Activated naive CD4-positive, alpha-beta T cell treated with anti-CD3 and anti-CD28 coated beads, Interleukin-2, amount 50 U/mL, for 72 hours (primary cell): ENCODE results near the gene PIP4K2C. TPM values are rescaled to one million over a fixed set of nuclear protein-coding genes. Genes with fewer than 3 reads are reported as not detected.
A peak's percentile ranks its signal among the peaks of the same experiment; 100 is the strongest.
"Not testable (repeated sequence)": the region's sequence is repeated elsewhere in the genome, so short reads cannot be mapped to it uniquely, and the experiment has no call there.

Experiments
- ATAC-seq, 2 donors: fragments of 150-1000 bp; cut with Tn5 transposase; 2 replicates each; pipeline ENCODE4 v1.10.0; 2021; ENCODE audit warnings: mild to moderate bottlenecking in 2 of 2, moderate library complexity in 2 of 2
- DNase-seq, 2 donors: peaks; one replicate each; pipeline ENCODE4 v3.0.0; 2021 to 2022; ENCODE audit warnings: low spot score in 2 of 2
- H3K27ac Mint-ChIP-seq, 2 donors: one replicate each; pipeline ENCODE4 v1.8.0; 2022; ENCODE audit warnings: mild to moderate bottlenecking in 2 of 2, mixed read lengths in 2 of 2
- H3K36me3 Mint-ChIP-seq, 2 donors: one replicate each; pipeline ENCODE4 v1.8.0; 2022; ENCODE audit warnings: mixed read lengths in 2 of 2
- H3K9me3 Mint-ChIP-seq, 2 donors: one replicate each; pipeline ENCODE4 v1.8.0; 2022; ENCODE audit warnings: mixed read lengths in 2 of 2
- total RNA-seq, 2 donors: library from RNA; stranded (reverse); gene quantifications; one replicate each; pipeline ENCODE4 v1.2.3, GENCODE V29; 2022

The PIP4K2C gene
- total RNA-seq, 2 donors from 2014 or later: 13.8 to 43.7 TPM

GRCh38 chr12:57552835-57553313 is 38.1 kb upstream of the PIP4K2C start:
- Mint-ChIP-seq H3K27ac (no peak overlapping the region), H3K36me3 (no peaks in the 10 kb centered on the region), H3K9me3 (no peaks in the 10 kb centered on the region)
- ATAC-seq (no peak), DNase-seq (no peak)

- DNase-seq (no peak), ATAC-seq (no peak)
- H3K27ac Mint-ChIP-seq: no peak overlapping the region
- H3K36me3 Mint-ChIP-seq: no peaks in the 10 kb centered on the region
- H3K9me3 Mint-ChIP-seq: no peaks in the 10 kb centered on the region
Measured at GRCh38 chr12:57553343-57554202, 37.4 kb upstream of the PIP4K2C start.

GRCh38 chr12:57554453-57554852 is 36.5 kb upstream of the PIP4K2C start:
- H3K36me3 Mint-ChIP-seq: no peaks in the 10 kb centered on the region
- H3K27ac Mint-ChIP-seq: no peak overlapping the region
- no peak for ATAC-seq
- H3K9me3 Mint-ChIP-seq: no peaks in the 10 kb centered on the region
- DNase-seq: no peak

GRCh38 chr12:57554897-57555296 is 36.1 kb upstream of the PIP4K2C start:
- DNase-seq (no peak), ATAC-seq (no peak)
- H3K36me3 Mint-ChIP-seq: no peaks in the 10 kb centered on the region
- H3K9me3 Mint-ChIP-seq: no peaks in the 10 kb centered on the region
- H3K27ac Mint-ChIP-seq: no peak overlapping the region

- Mint-ChIP-seq H3K27ac (no peak overlapping the region), H3K9me3 (no peaks in the 10 kb centered on the region), H3K36me3 (no peaks in the 10 kb centered on the region)
- no peak for DNase-seq
- ATAC-seq: no peak
Measured at GRCh38 chr12:57558864-57559263, 32.1 kb upstream of the PIP4K2C start.

GRCh38 chr12:57560516-57560915 is 30.5 kb upstream of the PIP4K2C start:
- no peaks in the 10 kb centered on the region for H3K36me3 Mint-ChIP-seq

GRCh38 chr12:57561117-57561516 is 29.9 kb upstream of the PIP4K2C start:
- not testable (repeated sequence) for ATAC-seq, H3K36me3 Mint-ChIP-seq, H3K9me3 Mint-ChIP-seq, H3K27ac Mint-ChIP-seq, DNase-seq

More at GRCh38 chr12:57560516-57560915, 30.5 kb upstream of the PIP4K2C start:
- Mint-ChIP-seq H3K9me3 (no peaks in the 10 kb centered on the region), H3K27ac (no peak overlapping the region)
- DNase-seq (no peak), ATAC-seq (no peak)

GRCh38 chr12:57563358-57563757 is 27.6 kb upstream of the PIP4K2C start:
- Mint-ChIP-seq H3K36me3 (no peaks in the 10 kb centered on the region), H3K27ac (no peak overlapping the region), H3K9me3 (no peaks in the 10 kb centered on the region)
- DNase-seq (no peak), ATAC-seq (no peak)

- no peak overlapping the region for H3K27ac Mint-ChIP-seq
- ATAC-seq: no peak
- H3K9me3 Mint-ChIP-seq: no peaks in the 10 kb centered on the region
- H3K36me3 Mint-ChIP-seq: no peaks in the 10 kb centered on the region
- DNase-seq: no peak
Measured at GRCh38 chr12:57564178-57564740, 26.7 kb upstream of the PIP4K2C start.

- DNase-seq (no peak), ATAC-seq (no peak)
- Mint-ChIP-seq H3K36me3 (no peaks in the 10 kb centered on the region), H3K9me3 (no peaks in the 10 kb centered on the region), H3K27ac (no peak overlapping the region)
Measured at GRCh38 chr12:57568838-57569237, 22.2 kb upstream of the PIP4K2C start.

GRCh38 chr12:57569858-57570257 is 21.1 kb upstream of the PIP4K2C start:
- no peak overlapping the region for H3K27ac Mint-ChIP-seq
- no peak for DNase-seq
- no peaks in the 10 kb centered on the region for H3K36me3 Mint-ChIP-seq
- no peak for ATAC-seq
- no peaks in the 10 kb centered on the region for H3K9me3 Mint-ChIP-seq

- H3K27ac Mint-ChIP-seq, H3K36me3 Mint-ChIP-seq, H3K9me3 Mint-ChIP-seq, ATAC-seq, DNase-seq: not testable (repeated sequence)
Measured at GRCh38 chr12:57570438-57570837, 20.6 kb upstream of the PIP4K2C start.

GRCh38 chr12:57571926-57572762 is 18.8 kb upstream of the PIP4K2C start:
- DNase-seq (peak in 1 of 2 donors; percentile 38), ATAC-seq (no peak)
- Mint-ChIP-seq H3K9me3 (no peaks in the 10 kb centered on the region), H3K27ac (no peak overlapping the region), H3K36me3 (no peaks in the 10 kb centered on the region)

- Mint-ChIP-seq H3K9me3 (no peaks in the 10 kb centered on the region), H3K27ac (no peak overlapping the region), H3K36me3 (no peaks in the 10 kb centered on the region)
- ATAC-seq (no peak), DNase-seq (peak in 1 of 2 donors; percentile 21)
Measured at GRCh38 chr12:57574795-57575194, 16.2 kb upstream of the PIP4K2C start.

- DNase-seq: peak in 1 of 2 donors; percentile 43
- H3K36me3 Mint-ChIP-seq: no peaks in the 10 kb centered on the region
- H3K9me3 Mint-ChIP-seq: no peaks in the 10 kb centered on the region
- ATAC-seq: no peak
- H3K27ac Mint-ChIP-seq: no peak overlapping the region
Measured at GRCh38 chr12:57575771-57576612, 15.0 kb upstream of the PIP4K2C start.

GRCh38 chr12:57576613-57577160 is 14.3 kb upstream of the PIP4K2C start:
- H3K36me3 Mint-ChIP-seq: no peaks in the 10 kb centered on the region
- H3K9me3 Mint-ChIP-seq: no peaks in the 10 kb centered on the region
- no peak for ATAC-seq
- no peak overlapping the region for H3K27ac Mint-ChIP-seq
- DNase-seq: peak in 1 of 2 donors; percentile 11
